ENCODE data around the gene APAF1. TPM values are rescaled to one million over a fixed set of nuclear protein-coding genes. Genes with fewer than 3 reads are reported as not detected.

Gene APAF1
- total and polyA plus RNA-seq, 2 of the 13 experiments (the other 11 are each of a cell fraction or from before 2014, with no cell fraction given): 6.0 to 13.0 TPM

DNA sequence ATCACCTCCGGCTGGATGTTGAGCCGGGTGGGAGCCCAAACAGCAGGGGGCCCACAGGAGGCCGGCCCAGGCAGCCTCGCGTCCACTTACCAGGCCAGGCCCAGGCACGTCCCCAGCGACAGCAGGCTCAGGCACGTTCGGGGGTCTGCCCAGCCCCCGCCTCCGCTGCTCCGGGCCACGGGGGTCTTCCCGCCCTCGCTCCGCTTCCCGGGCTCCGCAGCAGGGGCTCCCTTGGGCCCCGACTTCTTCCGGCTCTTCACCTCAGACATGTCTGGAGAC, 718 bp upstream of the APAF1 start (continued):
- no peak for TF ChIP-seq NONO (IDR thresholded peaks at IDR 0.05)
- TF ChIP-seq NONO (CRISPR knock-in tag; conservative IDR thresholded peaks at IDR 0.05): no peak
- TF ChIP-seq RBM22 (optimal IDR thresholded peaks at IDR 0.05; ENCODE audit: low read length): no peak
- TF ChIP-seq FOXJ3 (CRISPR knock-in tag; IDR thresholded peaks at IDR 0.05; ENCODE audit: borderline replicate concordance): no peak
- no peak for TF ChIP-seq TFE3 (CRISPR knock-in tag; IDR thresholded peaks at IDR 0.05)
- no peak for TF ChIP-seq CHCHD3 (CRISPR knock-in tag; IDR thresholded peaks at IDR 0.05)
- no peak for TF ChIP-seq ZBTB39 (CRISPR knock-in tag; IDR thresholded peaks at IDR 0.05)
- no peak for TF ChIP-seq TSC22D2 (CRISPR knock-in tag; IDR thresholded peaks at IDR 0.05; ENCODE audit: borderline replicate concordance)
- no peak for TF ChIP-seq ZNF792 (CRISPR knock-in tag; IDR thresholded peaks at IDR 0.05)
- no peak for TF ChIP-seq TP53 (CRISPR knock-in tag; conservative IDR thresholded peaks at IDR 0.05)
- TF ChIP-seq, protein P1, sequence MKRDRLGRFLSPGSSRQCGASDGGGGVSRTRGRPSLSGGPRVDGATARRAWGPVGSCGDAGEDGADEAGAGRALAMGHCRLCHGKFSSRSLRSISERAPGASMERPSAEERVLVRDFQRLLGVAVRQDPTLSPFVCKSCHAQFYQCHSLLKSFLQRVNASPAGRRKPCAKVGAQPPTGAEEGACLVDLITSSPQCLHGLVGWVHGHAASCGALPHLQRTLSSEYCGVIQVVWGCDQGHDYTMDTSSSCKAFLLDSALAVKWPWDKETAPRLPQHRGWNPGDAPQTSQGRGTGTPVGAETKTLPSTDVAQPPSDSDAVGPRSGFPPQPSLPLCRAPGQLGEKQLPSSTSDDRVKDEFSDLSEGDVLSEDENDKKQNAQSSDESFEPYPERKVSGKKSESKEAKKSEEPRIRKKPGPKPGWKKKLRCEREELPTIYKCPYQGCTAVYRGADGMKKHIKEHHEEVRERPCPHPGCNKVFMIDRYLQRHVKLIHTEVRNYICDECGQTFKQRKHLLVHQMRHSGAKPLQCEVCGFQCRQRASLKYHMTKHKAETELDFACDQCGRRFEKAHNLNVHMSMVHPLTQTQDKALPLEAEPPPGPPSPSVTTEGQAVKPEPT (CRISPR knock-in tag; IDR thresholded peaks at IDR 0.05; ENCODE audit: low read depth): no peak
- no peak for TF ChIP-seq DNMT1 (CRISPR knock-in tag; IDR thresholded peaks at IDR 0.05)
- peak; percentile 27; the same call in 1 of the 2 replicates for TF ChIP-seq ZNF280B (CRISPR knock-in tag; IDR thresholded peaks at IDR 0.05; ENCODE audit: borderline replicate concordance)
- TF ChIP-seq ZNF629 (CRISPR knock-in tag; conservative IDR thresholded peaks at IDR 0.05): no peak
- no peak for TF ChIP-seq NFE2 (CRISPR knock-in tag; IDR thresholded peaks at IDR 0.05)
- no peak for TF ChIP-seq PPARG (CRISPR knock-in tag; conservative IDR thresholded peaks at IDR 0.05)
- TF ChIP-seq ARNTL (CRISPR knock-in tag; IDR thresholded peaks at IDR 0.05): no peak
- TF ChIP-seq ZNF574 (CRISPR knock-in tag; IDR thresholded peaks at IDR 0.05): no peak
